CD14-positive monocyte (primary cell): ENCODE results near the gene GXYLT1. TPM values are rescaled to one million over a fixed set of nuclear protein-coding genes. Genes with fewer than 3 reads are reported as not detected.

ENCODE experiments used
- DNase-seq, 3 donors: peaks; one replicate each; pipeline ENCODE4 v3.0.0-alpha.2; 2011 to 2022
- H2AFZ ChIP-seq: 2 replicates; pipeline ENCODE4 v1.6.0; 2012; ENCODE audit warnings: mild to moderate bottlenecking, low read depth, low read length, inconsistent platforms; ENCODE audit not compliant: insufficient read depth, poor library complexity, severe bottlenecking
- H3K27ac ChIP-seq, 2 donors: 1 replicate in 1 of 2; 2 replicates in 1 of 2; pipeline ENCODE4 v1.5.1; 2012 to 2013; ENCODE audit warnings: low read length in 2 of 2, control low read depth in 1 of 2, inconsistent platforms in 1 of 2, low read depth in 1 of 2, mild to moderate bottlenecking in 1 of 2
- H3K27me3 ChIP-seq, 2 donors: one replicate each; pipeline versions ENCODE4 v1.6.0 to v1.6.1; 2011 to 2013; ENCODE audit warnings: low read length in 2 of 2; ENCODE audit not compliant: control insufficient read depth in 2 of 2, insufficient read depth in 2 of 2
- H3K36me3 ChIP-seq, 2 donors: replicated peaks in 1 of 2; 1 replicate in 1 of 2; 2 replicates in 1 of 2; pipeline versions ENCODE4 v1.5.1 to v1.6.1; 2012 to 2013; ENCODE audit warnings: low read length in 2 of 2, control low read depth in 1 of 2, inconsistent platforms in 1 of 2, mild to moderate bottlenecking in 1 of 2; ENCODE audit not compliant: insufficient read depth in 2 of 2, control insufficient read depth in 1 of 2
- H3K4me1 ChIP-seq, 2 donors: 1 replicate in 1 of 2; 2 replicates in 1 of 2; pipeline versions ENCODE4 v1.5.1 to v1.6.1; 2012 to 2013; ENCODE audit warnings: low read length in 2 of 2, control low read depth in 1 of 2, inconsistent platforms in 1 of 2, mild to moderate bottlenecking in 1 of 2, moderate library complexity in 1 of 2; ENCODE audit not compliant: insufficient read depth in 2 of 2, control insufficient read depth in 1 of 2
- H3K4me2 ChIP-seq: replicated peaks from 2 replicates; pipeline ENCODE3; 2012; ENCODE audit warnings: low read length, moderate library complexity, mild to moderate bottlenecking; ENCODE audit not compliant: poor library complexity, severe bottlenecking; ENCODE audit errors: extremely low read depth
- H3K4me3 ChIP-seq, 3 experiments: fragments of 200-600 bp in 1 of 3; sonication (generic) in 1 of 3; replicated peaks in 1 of 3; 1 replicate in 2 of 3; 2 replicates in 1 of 3; pipeline ENCODE4 v1.5.1; 2011 to 2013; ENCODE audit warnings: low read length in 3 of 3, mild to moderate bottlenecking in 3 of 3, control low read depth in 2 of 3, low read depth in 2 of 3, inconsistent platforms in 1 of 3, moderate library complexity in 1 of 3
- H3K79me2 ChIP-seq: 2 replicates; pipeline ENCODE4 v1.6.0; 2012; ENCODE audit warnings: mild to moderate bottlenecking, control low read depth, inconsistent platforms, low read length, moderate library complexity; ENCODE audit not compliant: insufficient read depth
- H3K9ac ChIP-seq: 2 replicates; pipeline ENCODE4 v1.6.0; 2017; ENCODE audit warnings: low read length, mild to moderate bottlenecking; ENCODE audit not compliant: insufficient read depth, poor library complexity, severe bottlenecking
- H3K9me3 ChIP-seq, 2 donors: replicated peaks in 1 of 2; 1 replicate in 1 of 2; 2 replicates in 1 of 2; pipeline versions ENCODE4 v1.5.1 to v1.6.1; 2012 to 2013; ENCODE audit warnings: low read length in 2 of 2, control low read depth in 1 of 2; ENCODE audit not compliant: control insufficient read depth in 1 of 2, insufficient read depth in 1 of 2
- H4K20me1 ChIP-seq: 2 replicates; pipeline ENCODE4 v1.6.0; 2012; ENCODE audit warnings: mild to moderate bottlenecking, low read length, control low read depth, moderate library complexity; ENCODE audit not compliant: insufficient read depth
- H3K27ac Mint-ChIP-seq, 7 donors: one replicate each; pipeline ENCODE4 v1.8.0; 2020; ENCODE audit warnings: mild to moderate bottlenecking in 7 of 7, mixed read lengths in 7 of 7, moderate library complexity in 6 of 7, inconsistent platforms in 2 of 7
- H3K27me3 Mint-ChIP-seq, 3 donors: one replicate each; pipeline ENCODE4 v1.8.0; 2021 to 2022; ENCODE audit warnings: low read depth in 3 of 3, mild to moderate bottlenecking in 3 of 3, mixed read lengths in 3 of 3, moderate library complexity in 3 of 3, inconsistent platforms in 1 of 3
- H3K36me3 Mint-ChIP-seq, 2 donors: one replicate each; pipeline ENCODE4 v1.8.0; 2020; ENCODE audit warnings: mixed read lengths in 2 of 2, inconsistent platforms in 1 of 2, mild to moderate bottlenecking in 1 of 2
- H3K4me1 Mint-ChIP-seq: one replicate; pipeline ENCODE4 v1.8.0; 2020; ENCODE audit warnings: mild to moderate bottlenecking, mixed read lengths
- H3K4me3 Mint-ChIP-seq, 2 donors: one replicate each; pipeline ENCODE4 v1.8.0; 2020; ENCODE audit warnings: mild to moderate bottlenecking in 2 of 2, mixed read lengths in 2 of 2, moderate library complexity in 1 of 2
- H3K9me3 Mint-ChIP-seq, 7 donors: one replicate each; pipeline ENCODE4 v1.8.0; 2020 to 2022; ENCODE audit warnings: mixed read lengths in 7 of 7, mild to moderate bottlenecking in 6 of 7, moderate library complexity in 6 of 7, inconsistent platforms in 2 of 7
- WGBS: methylation state at CpG from one replicate; pipeline ENCODE4 v1.1.5; 2013; ENCODE audit warnings: missing lambda C conversion rate; ENCODE audit not compliant: insufficient coverage; 5-methylcytosine and 5-hydroxymethylcytosine counted together
- intact Hi-C, 2 donors: fragments of 100-400 bp; cut with micrococcal nuclease; formaldehyde crosslinking; loops; one replicate each; pipeline versions ENCODE4 v1.15.0 to v1.15.1; 2023
- polyA plus RNA-seq, 3 donors: library from polyadenylated mRNA; depleted of rRNA in 1 of 3; unstranded in 2 of 3; stranded (reverse) in 1 of 3; fragments of 300-500 nt in 2 of 3; fragments of >200 nt in 1 of 3; fragmentation: Illumina TruSeq in 2 of 3; gene quantifications; 1 replicate in 2 of 3; 2 replicates in 1 of 3; pipeline ENCODE4 v1.2.3, GENCODE V29; 2012 to 2021
- TF ChIP-seq, protein P1 (sequence below): fragments of 200-600 bp; IDR thresholded peaks from one replicate; pipeline ENCODE4 v1.8.0; 2022; ENCODE audit warnings: antibody characterized with exemption, mild to moderate bottlenecking

The GXYLT1 gene
- polyA plus RNA-seq, 3 donors: 2.5 to 7.1 (median 4.9) TPM

DNA sequence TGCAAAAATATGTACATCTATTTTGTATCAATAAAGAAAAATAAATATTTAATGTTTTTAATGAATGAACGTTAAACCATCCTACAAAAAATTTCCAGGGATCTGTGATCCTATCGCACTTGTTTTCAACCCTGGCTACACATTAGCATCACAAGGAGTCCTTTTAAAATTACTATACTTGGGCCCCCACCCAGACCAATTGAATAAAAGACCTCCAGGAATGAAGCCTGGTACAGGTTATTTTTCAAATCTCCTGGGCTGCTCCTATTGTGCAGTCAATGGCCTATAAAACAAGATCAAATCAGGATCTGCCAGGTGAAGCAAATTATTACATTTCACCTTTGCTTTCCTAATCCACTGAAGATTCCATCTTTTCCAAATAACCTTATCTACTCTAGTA is 33.4 kb upstream of the GXYLT1 start:
- no peak overlapping the region for H3K4me2 ChIP-seq
- no peaks in the 10 kb centered on the region for H3K9me3 ChIP-seq
- no peak overlapping the region for H2AFZ ChIP-seq
- Mint-ChIP-seq H3K36me3 (peaks cover 19 to 34% of the 10 kb centered on the region in 2 donors), H3K9me3 (peaks cover 0 to 5% (median 2%) of the 10 kb centered on the region in 7 donors), H3K27me3 (no peaks in the 10 kb centered on the region), H3K4me3 (no peak overlapping the region), H3K27ac (no peak overlapping the region), H3K4me1 (peaks cover 29% of the 10 kb centered on the region)
- H3K36me3 ChIP-seq: peaks cover 2 to 38% of the 10 kb centered on the region in 2 donors
- no peak overlapping the region for H3K9ac ChIP-seq
- TF ChIP-seq, protein P1, sequence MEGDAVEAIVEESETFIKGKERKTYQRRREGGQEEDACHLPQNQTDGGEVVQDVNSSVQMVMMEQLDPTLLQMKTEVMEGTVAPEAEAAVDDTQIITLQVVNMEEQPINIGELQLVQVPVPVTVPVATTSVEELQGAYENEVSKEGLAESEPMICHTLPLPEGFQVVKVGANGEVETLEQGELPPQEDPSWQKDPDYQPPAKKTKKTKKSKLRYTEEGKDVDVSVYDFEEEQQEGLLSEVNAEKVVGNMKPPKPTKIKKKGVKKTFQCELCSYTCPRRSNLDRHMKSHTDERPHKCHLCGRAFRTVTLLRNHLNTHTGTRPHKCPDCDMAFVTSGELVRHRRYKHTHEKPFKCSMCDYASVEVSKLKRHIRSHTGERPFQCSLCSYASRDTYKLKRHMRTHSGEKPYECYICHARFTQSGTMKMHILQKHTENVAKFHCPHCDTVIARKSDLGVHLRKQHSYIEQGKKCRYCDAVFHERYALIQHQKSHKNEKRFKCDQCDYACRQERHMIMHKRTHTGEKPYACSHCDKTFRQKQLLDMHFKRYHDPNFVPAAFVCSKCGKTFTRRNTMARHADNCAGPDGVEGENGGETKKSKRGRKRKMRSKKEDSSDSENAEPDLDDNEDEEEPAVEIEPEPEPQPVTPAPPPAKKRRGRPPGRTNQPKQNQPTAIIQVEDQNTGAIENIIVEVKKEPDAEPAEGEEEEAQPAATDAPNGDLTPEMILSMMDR: no peak
- H4K20me1 ChIP-seq: no peaks in the 10 kb centered on the region
- H3K4me1 ChIP-seq: peaks cover 5 to 15% of the 10 kb centered on the region in 2 donors
- H3K4me3 ChIP-seq: no peak overlapping the region
- WGBS: no CpG with 5 or more reads among the region's 2 CpGs
- no peak for DNase-seq
- intact Hi-C loops: no loop called here
- no peaks in the 10 kb centered on the region for H3K27me3 ChIP-seq
- no peak overlapping the region for H3K27ac ChIP-seq
- H3K79me2 ChIP-seq: peaks cover 9% of the 10 kb centered on the region

DNA sequence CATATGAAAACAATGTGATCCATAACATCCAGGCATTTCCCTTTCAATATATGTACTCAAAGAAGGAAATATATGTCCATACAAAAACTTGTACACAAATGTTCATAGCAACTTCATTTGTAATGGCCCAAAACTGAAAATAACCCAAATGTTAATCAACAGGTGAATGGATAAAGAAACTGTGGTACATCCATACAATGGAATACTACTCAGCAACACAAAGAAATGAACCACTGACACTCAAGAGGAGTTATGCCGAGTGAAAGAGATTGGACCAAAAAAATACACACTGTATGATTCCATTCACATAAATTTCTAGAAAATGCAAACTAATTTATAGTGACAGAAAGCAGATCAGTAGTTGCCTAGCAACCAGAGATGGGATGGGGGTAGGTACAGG is 30.3 kb upstream of the GXYLT1 start:
- DNase-seq: no peak
- Histone ChIP-seq H3K9ac (no peak overlapping the region), H2AFZ (no peak overlapping the region), H3K36me3 (peaks cover 2 to 45% of the 10 kb centered on the region in 2 donors), H4K20me1 (no peaks in the 10 kb centered on the region), H3K27ac (no peak overlapping the region), H3K4me3 (no peak overlapping the region), H3K79me2 (peaks cover 11% of the 10 kb centered on the region), H3K9me3 (no peaks in the 10 kb centered on the region), H3K4me2 (no peak overlapping the region), H3K4me1 (peaks cover 7 to 14% of the 10 kb centered on the region in 2 donors), H3K27me3 (no peaks in the 10 kb centered on the region)
- intact Hi-C loops: no loop called here
- Mint-ChIP-seq H3K4me1 (peaks cover 22% of the 10 kb centered on the region), H3K27ac (no peak overlapping the region), H3K4me3 (no peak overlapping the region), H3K9me3 (peaks cover 0 to 5% (median 2%) of the 10 kb centered on the region in 7 donors), H3K27me3 (no peaks in the 10 kb centered on the region), H3K36me3 (peaks cover 23 to 51% of the 10 kb centered on the region in 2 donors)
- WGBS: no CpG with 5 or more reads among the region's 1 CpG
- TF ChIP-seq, protein P1: no peak
